ENCODE measurements around the gene HK1.
"Not testable (repeated sequence)": the region's sequence is repeated elsewhere in the genome, so short reads cannot be mapped to it uniquely, and the experiment has no call there.

The HK1 gene

DNA sequence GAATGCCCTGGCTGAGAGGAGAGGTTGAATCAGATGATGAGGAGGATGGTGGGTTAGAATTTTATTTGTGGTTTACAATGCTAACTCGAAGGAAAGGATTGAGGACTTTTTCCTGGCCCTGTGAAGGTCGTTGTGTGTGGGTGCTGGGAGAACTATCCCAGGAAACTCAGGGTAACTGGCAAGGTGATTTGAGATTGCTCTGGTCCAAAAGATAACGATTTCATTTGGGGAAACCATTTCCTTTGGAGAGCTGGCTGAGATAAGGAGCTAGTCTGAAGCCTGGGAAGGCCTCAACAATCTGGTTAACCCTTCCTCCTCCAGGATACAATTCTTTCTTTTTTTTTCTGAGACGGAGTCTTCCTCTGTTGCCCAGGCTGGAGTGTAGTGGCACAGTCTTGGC is 33.0 kb downstream of the HK1 start:
- DNase-seq (ENCODE audit: low spot score), result no peak

DNA sequence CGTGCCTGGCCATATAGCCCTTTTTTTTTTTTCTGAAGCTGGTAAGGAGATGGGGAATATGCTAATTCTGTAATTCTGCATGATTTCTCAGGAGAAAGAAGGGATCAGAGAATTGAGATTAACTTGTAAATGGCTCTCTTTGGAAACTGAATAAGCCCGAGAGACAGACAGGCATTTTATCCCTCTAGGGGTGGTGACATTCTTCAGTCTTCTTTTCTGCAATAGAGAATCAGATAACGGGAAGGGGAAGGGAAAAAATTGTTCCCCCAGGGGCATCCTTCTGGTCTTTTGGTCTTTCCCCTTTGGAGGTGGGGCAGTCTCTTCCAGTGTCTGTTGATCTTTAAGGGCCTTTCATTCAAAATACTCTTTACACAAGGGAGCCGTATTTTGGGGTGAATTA is 34.2 kb downstream of the HK1 start:
- no peak for DNase-seq (ENCODE audit: low spot score)

DNA sequence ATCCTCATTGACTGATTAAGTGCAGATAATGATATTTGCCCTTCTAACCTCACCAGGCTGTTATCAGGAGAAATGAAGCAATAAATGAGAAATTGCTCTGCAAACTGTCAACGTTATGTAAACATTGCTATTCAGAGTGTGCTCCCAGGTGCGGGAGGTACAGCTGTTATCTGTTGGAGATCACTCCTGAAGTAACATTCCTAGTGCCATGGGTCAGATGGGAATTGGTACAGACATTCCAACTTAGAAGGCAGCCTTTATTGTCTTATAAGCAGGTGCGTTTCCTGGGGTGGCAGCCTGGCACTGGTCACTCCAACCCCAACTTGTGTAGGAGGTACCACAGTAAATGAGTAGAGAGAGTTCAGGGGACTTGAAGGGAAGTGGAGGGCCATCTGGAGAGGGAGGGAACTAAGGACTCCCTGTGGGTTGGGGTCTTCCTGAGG is 36.8 kb downstream of the HK1 start:
- DNase-seq (ENCODE audit: low spot score), result no peak

DNA sequence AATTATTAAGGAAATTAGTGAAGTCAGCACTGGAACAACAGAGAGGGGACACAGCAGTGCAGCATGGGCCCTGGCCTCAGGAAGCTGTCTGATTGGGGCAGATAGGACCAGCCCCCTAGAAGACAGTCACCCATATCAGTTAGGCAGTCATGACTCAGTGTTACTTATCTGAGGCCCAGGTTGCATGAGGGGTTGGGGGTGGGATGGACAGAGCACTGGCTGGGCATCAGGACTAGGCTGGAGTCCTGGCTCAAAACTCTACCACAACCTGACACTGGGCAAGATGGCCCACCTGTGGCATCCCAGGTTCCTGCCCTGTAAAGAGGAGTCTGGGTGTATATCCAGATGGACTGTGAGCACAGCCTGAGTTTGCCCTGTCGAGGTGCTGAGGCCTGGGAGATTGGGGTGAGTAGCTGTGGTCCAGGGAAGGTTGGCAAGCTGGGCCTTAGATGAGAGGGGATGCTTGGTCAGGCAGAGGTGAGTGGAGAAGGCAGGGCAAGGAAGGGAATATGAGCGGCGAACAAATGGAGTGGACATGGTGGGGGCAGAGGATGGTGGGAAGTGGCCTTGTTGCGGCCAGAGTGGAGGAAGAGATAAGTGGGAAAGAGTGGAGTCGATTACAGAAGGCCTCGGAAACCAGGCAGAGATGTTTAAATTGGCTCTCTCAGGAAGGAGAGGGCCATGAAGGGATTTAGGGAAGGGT is 37.5 kb downstream of the HK1 start:
- no peak for DNase-seq (ENCODE audit: low spot score)

DNA sequence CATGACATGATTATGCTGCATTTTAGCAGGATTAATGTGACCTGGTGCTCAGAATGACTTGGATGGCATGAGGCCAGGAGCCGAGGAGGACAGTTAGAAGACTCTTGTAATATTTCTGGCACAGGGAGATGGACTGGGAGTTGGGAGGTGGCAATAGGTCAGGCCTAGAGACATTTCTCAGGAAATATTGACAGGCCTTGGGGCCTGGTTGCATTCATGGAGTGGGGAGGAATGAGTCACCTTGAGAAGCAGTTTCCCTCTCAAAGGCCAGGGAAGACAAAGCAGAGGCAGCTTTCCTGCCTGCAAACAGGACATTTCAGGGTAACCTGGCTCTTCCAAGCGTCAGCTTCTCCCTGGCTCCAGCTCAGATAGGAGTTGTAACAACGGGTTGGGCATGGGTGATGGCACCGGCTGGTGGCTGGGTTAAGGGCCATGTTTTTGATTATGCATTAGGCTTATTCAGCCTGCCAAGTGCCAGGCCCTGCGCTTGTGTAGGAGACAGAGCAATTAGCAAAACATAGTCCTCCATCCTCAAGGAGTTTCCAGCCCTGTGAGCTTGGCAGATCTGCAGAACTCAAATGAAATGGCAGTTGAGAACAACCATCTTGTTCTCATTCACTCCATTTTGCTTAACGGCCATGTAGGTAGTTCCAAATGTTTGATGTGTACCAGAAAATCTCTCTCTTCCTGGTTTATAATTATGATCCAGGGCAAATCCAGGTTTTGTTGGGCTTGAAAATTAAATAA is 38.2 kb downstream of the HK1 start:
- no peak for DNase-seq (ENCODE audit: low spot score)

DNA sequence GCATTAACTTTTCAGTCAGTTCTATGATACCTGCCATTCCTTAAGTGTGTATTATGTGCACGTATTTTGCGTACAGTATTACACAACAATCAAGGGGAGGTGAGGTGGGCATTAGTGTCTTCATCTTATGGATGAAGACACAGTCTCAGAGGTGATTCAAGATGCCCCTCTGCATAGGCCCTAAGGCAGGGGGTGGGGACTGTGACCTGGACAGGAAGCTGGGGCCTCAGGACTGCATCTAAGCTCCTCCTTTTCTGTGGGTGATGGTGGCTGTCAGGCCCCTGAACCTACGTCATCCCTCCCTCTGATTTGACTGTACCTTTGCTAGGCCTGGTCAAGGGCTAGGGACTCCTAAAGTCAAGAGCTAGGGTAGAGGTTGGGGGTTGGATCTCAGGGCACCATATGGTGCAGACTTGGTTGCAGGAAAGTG is 38.9 kb downstream of the HK1 start:
- no peak for DNase-seq (ENCODE audit: low spot score)

DNA sequence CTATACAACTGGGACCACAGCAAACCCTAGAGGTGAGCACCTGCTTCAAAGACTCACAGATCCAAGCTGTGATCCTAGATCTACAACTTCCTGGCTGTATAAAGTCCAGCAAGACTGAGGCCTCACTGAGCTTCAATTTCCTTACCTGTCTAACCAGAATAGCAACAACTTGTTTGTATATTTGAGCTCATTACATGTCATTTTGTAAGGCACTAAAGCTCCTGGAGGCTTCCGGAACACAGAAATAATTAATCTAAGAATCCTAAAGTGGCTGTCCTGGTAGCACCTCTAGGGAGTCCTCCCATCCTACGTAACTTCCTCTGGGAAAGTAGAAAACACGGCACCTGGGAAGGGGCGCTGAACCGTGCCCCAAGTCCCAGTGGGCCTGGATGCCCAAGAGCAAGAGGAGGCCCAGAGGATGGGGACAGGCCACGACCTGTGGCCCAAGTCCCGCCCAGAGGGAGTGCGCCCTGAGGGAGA is 39.4 kb downstream of the HK1 start:
- no peak for DNase-seq (ENCODE audit: low spot score)

DNA sequence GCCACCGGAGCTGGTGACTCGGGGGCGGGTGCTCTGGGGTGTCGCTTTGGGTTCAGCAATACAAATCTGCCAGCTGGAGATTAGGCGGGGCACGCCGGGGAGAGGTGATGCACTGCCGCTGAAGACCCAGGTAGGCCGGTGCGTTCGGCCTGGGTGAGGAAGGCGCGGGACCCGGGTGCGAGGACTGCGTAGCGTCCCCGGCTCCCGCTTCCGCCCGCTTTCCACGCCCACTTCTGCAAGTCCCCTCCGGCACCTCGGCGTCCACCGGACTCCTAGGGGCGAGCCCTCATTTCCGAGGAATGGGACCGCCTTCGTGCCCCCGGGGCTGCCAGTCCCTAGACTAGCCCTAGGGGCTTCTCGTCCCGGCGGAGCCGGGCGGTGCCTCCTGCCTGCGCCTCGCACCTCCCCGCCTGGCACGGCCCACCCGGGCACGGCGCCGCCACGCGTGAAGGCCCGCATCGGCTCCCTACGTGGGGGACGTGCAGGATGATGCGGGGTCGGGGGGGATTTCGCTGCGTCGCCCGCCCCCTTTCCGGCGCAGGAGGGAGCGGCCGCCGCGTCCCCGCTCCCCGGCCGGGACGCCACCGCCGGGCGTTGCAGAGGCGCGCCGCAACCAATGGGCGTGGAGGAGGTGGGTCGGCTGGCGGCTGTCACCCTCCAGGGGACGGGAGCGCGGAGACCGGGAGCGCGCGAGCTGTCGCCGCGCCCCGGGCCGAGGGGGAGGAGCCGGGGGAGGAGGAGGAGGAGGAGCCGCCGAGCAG is 40.0 kb downstream of the HK1 start:
- peak; percentile 92 for DNase-seq (ENCODE audit: low spot score)

DNA sequence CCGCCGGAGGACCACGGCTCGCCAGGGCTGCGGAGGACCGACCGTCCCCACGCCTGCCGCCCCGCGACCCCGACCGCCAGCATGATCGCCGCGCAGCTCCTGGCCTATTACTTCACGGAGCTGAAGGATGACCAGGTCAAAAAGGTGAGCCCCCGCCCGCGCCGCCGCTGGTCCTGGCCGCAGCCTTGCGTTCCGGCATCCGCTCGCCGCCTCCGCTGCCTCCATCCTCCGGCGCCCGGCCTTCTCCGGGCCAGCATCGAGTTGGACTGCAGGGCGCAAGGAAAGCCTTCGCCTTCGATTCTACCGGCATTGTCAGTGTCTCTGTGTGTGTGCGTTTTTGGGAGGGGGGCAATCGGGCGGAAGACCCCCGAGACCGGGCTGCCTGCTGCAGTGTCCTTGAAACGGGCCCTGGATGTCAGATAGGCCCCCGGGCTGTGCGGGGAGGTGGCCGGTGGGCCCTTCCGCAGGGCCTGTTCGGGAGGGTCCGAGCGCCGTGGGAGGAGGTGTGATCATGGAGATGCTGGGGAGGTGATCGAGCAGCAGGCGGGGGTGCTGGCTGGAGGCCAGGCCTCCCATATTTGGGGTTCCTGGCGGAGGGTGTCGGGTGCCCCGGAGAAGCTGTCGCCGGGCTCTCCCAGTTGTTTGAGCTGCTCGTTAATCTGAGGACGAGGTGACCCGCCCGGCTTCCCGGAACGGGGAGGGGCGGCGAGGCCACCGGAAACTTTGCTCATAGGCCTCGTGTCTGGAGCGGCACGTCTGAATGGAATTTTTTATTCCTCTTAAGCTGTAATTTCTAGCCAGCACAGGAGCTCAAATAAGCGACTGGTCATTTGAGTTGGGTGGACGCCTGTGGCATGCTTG is 40.8 kb downstream of the HK1 start:
- DNase-seq (ENCODE audit: low spot score), result no peak

DNA sequence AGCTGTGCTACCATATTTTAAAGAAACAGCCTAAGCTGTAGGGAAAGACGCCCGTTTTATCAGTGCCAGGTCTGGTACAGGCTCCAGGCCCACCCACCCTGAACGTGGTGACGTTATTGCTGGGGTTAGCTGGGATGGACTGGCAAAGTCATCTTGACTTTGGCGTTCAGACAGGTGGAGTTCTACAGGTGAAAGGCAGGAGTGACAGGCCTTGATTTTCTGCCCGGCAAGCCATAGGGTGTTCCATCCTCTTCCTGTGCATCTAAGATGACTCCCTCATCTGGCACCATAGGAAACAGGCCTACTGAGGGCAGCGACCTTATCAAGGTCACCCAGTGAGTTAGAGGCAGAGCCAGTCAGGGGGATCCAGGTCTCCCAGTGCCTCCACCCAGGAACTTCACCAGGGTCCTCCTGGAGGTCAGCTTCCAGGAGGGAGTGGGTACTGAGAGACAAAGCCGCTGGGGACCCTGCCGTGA is 41.6 kb downstream of the HK1 start:
- DNase-seq (ENCODE audit: low spot score), result no peak

DNA sequence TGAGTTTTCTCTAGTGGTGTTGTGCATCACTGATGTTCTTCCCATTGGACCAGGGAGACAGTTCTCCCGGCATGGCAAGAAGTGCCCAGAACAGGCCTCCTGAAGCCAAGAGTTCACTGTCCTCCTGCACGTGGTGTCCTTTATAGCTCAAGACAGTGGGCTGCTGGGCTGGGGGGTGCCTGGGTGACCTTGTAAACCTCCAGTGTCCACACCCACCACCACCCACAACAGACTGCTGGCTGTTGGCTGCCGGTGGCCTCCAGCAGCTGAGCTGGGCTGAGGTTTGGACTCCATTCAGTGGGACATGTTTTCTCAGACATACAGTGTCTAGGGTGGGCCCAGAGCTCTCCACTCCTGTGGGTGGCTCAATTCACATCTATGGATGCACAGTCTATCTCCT is 42.2 kb downstream of the HK1 start:
- no peak for DNase-seq (ENCODE audit: low spot score)

DNA sequence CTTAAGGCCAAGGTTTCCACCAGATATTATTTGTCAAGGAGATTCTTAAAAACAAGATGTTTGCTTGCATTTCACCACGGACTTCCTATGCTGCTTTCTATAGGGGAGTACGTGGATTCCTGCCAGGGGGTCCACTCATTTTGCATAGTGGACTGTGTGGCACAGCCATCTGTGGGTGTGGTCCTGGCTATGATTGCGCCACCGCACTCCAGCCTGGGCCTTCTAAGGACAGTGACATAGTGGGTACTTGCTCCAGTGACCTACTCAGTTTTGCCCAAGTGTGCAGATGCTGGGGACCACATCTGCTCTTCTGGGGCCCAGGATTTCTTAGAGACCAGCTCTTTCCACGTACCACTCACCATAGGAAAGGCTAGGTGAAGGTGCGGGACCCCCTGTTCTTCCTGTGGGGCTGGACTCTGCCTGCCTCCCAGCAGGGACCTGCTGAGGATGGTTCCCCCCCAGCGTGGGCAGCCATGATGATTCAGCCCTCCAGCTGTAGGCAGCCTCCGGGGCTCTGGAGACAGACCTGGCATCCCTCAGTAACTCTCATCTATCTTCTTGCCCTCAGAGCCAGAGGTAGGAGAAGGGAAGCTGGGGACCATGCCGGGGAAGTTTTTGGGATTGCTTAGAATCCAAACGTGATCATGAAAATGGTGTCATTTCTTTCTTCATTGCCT is 42.9 kb downstream of the HK1 start:
- no peak for DNase-seq (ENCODE audit: low spot score)

DNA sequence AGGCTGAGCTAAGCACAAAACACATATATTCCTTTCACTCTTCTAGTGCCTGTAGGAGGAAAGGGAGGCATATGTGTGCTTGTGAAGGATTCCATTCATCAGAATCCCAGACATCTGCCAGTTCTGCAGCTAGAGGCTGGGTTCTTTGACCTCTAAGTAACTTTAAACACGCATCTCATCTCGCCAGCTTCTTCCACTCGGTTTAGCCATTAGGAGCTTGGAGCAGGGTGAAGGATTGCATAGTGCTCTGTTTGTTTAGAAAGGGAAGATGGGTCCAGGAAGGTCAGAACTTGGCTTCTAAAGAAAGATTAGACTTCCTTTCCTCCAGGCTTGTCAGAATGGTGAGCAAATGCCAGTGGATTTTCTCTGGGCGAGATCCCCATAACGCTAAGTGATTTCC is 43.6 kb downstream of the HK1 start:
- DNase-seq (ENCODE audit: low spot score), result peak; percentile 13

DNA sequence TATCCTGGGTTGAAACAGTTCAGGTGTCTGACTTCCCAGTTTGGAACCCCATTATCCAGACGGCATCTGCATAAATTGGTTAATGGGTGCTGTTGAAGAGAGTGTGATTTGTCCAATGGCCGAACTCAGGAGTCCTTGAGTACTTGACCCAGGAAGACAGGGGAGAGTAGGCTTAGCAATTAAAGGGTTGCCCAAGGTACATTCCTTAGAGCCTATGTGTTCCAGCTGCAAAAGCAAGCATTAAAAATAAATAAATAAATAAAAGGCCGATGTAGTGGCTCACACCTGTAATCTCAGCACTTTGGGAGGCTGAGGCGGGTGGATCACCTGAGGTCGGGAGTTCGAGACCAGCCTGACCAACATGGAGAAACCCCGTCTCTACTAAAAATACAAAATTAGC is 44.0 kb downstream of the HK1 start:
- not testable (repeated sequence) for DNase-seq (ENCODE audit: low spot score)

DNA sequence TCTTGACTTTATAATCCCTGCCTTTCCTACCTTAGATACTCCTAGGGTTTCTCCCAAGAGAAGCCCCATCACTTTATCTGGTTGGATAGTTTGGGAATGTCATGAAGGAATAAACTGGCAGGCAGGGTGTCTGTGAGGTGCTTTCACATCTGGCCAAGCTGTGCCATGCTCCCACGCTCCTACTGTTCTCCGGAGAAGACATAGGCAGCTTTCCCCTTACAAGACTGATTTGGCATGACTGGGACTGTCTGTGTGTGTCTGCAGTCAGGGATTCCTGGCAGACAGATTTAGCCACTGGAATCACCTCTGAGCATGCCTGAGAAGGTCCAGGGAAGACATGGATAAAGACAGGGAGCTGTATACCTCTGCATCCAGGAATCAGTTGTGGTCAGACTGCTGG is 45.3 kb downstream of the HK1 start:
- no peak for DNase-seq (ENCODE audit: low spot score)

DNA sequence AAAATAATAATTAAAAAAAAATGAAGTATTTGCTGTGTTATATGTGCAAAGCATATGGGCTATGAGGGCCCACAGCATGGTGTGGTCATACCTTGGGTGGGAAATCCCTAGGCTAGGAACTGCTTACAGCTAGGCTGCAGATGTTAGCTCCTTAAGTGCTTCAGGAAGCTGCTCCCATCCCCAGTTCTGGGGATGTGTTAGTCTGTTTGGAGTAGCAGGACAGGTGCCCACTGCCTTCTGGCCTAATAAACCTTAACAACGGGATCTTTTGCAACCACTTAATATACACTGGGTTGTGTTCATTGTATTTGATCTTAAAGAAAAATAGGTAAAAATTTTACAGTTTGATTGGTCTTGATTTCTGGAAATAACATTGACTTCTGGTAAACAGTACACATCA is 46.3 kb downstream of the HK1 start:
- DNase-seq (ENCODE audit: low spot score), result no peak

DNA sequence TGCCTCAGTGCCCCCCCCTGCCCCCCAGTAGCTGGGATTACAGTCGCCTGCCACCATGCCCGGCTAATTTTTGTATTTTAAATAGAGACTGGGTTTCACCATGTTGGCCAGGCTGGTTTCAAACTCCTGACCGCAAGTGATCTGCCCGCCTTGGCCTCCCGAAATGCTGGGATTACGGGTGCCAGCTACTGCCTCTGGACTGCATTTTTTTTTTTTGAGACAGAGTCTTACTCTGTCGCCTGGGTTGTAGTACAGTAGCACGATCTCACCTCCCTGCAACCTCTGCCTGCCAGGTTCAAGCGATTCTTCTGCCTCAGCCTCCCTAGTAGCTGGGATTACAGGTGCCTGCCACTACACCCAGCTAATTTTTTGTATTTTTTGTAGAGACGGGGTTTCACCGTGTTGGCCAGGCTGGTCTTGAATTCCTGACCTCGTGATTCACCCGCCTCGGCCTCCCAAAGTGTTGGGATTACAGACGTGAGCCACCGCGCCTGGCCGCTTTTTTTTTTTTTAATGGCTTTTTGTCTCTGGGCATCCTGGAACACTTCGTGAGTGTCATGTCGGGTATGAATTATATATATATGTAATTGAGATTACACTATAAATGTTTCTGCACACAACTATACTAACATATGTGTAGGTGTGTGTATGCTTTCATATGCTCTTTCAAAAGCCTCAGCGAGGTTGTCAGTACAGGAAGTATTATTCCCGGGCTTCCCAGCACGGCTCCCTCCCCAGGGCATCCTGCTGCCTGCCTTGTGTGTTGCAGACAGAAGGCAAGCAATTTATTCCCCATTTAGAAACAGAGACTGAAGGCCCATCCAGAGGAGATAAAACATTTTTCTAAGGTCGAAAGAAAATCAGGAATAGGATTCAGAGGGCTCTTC is 47.6 kb downstream of the HK1 start:
- peak; percentile 27 for DNase-seq (ENCODE audit: low spot score)

DNA sequence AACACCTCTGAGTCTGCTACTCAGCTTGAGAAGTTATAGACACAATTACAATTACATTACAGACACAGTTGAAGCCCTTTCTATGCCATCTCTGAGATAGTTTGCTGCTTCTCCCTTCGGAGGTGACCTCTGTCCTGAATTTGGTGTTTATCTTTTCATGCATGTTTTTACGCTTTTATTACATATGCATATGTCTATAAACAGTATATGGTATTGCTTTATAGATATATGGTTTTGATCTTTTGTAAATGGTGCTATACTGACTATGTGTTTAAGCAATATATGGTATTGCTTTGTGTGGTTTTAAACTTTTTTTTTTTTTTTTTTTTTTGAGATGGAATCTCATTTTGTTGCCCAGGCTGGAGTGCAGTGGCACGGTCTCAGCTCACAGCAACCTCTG is 48.4 kb downstream of the HK1 start:
- no peak for DNase-seq (ENCODE audit: low spot score)

DNA sequence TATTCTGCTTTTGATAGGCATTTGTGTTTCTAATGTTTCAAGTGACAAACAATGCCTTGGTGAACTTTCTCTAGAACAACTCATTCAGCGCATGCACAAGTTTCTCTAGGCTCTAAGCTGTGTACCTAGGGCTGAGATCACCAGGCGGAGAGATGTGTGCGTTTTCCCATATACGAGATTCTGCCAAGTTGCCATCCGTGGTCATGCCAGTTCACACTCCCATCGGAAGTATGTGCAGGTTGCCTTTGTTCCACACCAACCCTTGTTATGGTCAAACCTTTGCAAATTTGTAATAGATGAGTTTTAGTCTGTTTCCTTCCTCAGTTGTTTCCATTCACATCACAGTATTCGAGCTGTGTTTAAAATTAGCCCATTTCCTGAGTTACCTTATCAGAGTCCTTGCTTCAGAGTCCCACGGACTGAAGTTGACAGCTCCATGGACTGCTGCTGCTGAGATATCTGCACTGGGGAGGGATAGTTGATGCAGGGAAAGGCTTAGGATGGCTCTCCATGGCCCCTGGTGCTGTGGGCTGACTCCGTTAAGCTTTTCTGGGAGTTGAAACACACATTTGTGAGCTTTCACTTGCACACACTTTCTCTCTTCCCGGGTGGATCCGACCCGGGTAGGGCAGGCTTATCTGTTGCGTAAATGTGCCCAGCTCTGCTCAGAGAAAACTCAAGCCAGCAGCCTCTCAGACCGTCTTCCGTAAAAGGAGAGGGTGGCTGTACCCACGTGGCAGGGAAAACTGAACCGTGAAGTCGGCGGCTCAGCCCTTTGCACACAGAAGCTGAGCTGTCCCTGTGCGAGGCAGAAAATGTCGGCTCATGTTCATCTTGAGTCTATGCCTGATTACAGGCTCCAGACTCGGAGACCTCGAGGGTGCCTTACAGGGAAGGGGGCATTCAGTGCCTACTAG is 49.4 kb downstream of the HK1 start:
- peak; percentile 87 for DNase-seq (ENCODE audit: low spot score)

All from Ammon's horn (tissue), 1 donor.